ENCODE results near the gene PLD6. TPM values are rescaled to one million over a fixed set of nuclear protein-coding genes. Genes with fewer than 3 reads are reported as not detected.

Gene PLD6
- total RNA-seq, 1 donor from 2014 or later: 4.8 TPM

GRCh38 chr17:17181666-17182597 is 24.2 kb downstream of the PLD6 start:
- Histone ChIP-seq H3K4me3 (ENCODE audit: low read depth, low read length) (no peak overlapping the region), H3K36me3 (ENCODE audit: control insufficient read depth, insufficient read depth, low read length) (peaks cover 5% of the 10 kb centered on the region), H3K27me3 (ENCODE audit: control insufficient read depth, insufficient read depth, low read length) (no peaks in the 10 kb centered on the region)
- no peak for DNase-seq (ENCODE audit: low read depth)
- no peak for TF ChIP-seq CTCF (IDR thresholded peaks at IDR 0.05; ENCODE audit: insufficient read depth, low read length, poor library complexity, severe bottlenecking)

GRCh38 chr17:17180741-17181525 is 25.2 kb downstream of the PLD6 start:
- Histone ChIP-seq H3K36me3 (ENCODE audit: control insufficient read depth, insufficient read depth, low read length) (peaks cover 5% of the 10 kb centered on the region), H3K27me3 (ENCODE audit: control insufficient read depth, insufficient read depth, low read length) (no peaks in the 10 kb centered on the region), H3K4me3 (ENCODE audit: low read depth, low read length) (no peak overlapping the region)
- no peak for TF ChIP-seq CTCF (IDR thresholded peaks at IDR 0.05; ENCODE audit: insufficient read depth, low read length, poor library complexity, severe bottlenecking)
- DNase-seq (ENCODE audit: low read depth): no peak

DNA sequence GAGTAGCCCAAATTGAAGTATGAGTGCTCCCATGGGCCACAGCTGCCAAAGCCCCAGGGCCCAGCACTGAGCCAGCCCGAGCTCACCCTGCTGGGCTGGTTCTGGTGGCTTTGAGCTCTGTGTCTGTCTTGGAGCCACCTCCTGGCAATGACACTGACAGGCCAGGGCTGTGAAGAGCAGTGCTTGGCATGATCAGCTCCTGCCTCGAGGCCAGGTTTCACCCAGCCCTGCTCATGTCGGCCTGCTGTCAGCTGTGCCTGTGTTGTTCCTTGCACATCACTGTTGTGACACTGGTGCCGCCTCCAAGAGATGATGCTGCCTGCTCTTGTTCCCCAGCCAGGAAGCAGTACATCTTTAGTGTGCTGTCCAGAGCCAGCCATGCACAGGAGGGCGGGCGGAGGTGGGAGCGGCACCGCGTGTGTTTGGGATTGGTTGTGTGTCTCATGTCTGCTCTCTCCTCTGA is 26.0 kb downstream of the PLD6 start:
- Histone ChIP-seq H3K4me3 (ENCODE audit: low read depth, low read length) (no peak overlapping the region), H3K27me3 (ENCODE audit: control insufficient read depth, insufficient read depth, low read length) (no peaks in the 10 kb centered on the region), H3K36me3 (ENCODE audit: control insufficient read depth, insufficient read depth, low read length) (peaks cover 6% of the 10 kb centered on the region)
- no peak for DNase-seq (ENCODE audit: low read depth)
- no peak for TF ChIP-seq CTCF (IDR thresholded peaks at IDR 0.05; ENCODE audit: insufficient read depth, low read length, poor library complexity, severe bottlenecking)

- TF ChIP-seq CTCF (IDR thresholded peaks at IDR 0.05; ENCODE audit: insufficient read depth, low read length, poor library complexity, severe bottlenecking): no peak
- peaks cover 6% of the 10 kb centered on the region for H3K36me3 ChIP-seq (ENCODE audit: control insufficient read depth, insufficient read depth, low read length)
These were observed 26.7 kb downstream of the PLD6 start for GRCh38 chr17:17179371-17179827.

DNA sequence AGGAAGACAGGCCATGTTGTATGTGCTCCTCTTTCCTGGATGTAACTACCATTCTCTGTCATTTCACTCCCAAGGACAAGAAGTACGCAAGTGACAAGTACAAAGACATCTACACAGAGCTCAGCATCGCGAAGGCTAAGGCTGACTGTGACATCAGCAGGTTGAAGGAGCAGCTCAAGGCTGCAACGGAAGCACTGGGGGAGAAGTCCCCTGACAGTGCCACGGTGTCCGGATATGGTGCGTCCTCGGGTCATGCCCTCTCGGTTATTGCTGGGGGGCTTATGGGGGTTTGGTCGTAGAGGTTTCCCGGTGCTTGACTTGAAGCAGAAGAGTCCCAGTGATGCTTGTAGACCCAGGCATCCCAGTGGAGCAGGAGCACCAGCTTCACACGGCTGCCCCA is 29.0 kb downstream of the PLD6 start:
- Histone ChIP-seq H3K27me3 (ENCODE audit: control insufficient read depth, insufficient read depth, low read length) (no peaks in the 10 kb centered on the region), H3K36me3 (ENCODE audit: control insufficient read depth, insufficient read depth, low read length) (peaks cover 6% of the 10 kb centered on the region), H3K4me3 (ENCODE audit: low read depth, low read length) (no peak overlapping the region)
- no peak for TF ChIP-seq CTCF (IDR thresholded peaks at IDR 0.05; ENCODE audit: insufficient read depth, low read length, poor library complexity, severe bottlenecking)
- no peak for DNase-seq (ENCODE audit: low read depth)

More at GRCh38 chr17:17179371-17179827, 26.7 kb downstream of the PLD6 start:
- DNase-seq (ENCODE audit: low read depth): no peak
- no peaks in the 10 kb centered on the region for H3K27me3 ChIP-seq (ENCODE audit: control insufficient read depth, insufficient read depth, low read length)
- H3K4me3 ChIP-seq (ENCODE audit: low read depth, low read length): no peak overlapping the region

All from kidney epithelial cell (primary cell).